NOMO-1 treated with DMSO at 0.1 percent for 48 hours (cell line): ENCODE results near the gene SKIDA1.
A peak's percentile ranks its signal among the peaks of the same experiment; 100 is the strongest.

Source experiments
- DNase-seq: peaks from one replicate; lab custom pipeline; 2025; ENCODE audit not compliant: unreplicated experiment; lab: John Stamatoyannopoulos, UW

SKIDA1 gene

DNA sequence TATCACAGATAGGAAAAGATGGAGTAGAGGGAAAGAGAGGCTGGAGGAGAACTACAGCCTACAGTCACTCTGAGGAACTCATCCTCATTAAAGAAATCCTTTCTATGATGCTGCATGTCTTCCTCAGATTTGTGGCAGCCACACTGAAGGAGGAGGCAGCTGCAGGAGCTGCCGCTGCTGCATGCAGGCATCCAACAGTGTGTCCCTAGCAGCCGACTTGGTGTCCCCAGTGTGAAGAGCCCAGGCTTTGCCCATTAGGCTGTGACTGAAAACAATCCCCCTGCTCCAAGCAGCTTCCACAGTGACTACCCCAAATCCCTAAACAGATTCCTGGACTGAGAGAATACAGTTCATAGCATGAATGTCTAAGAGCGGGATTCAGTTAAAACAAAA lies 23.1 kb downstream of the SKIDA1 start:
- no peak for DNase-seq

GRCh38 chr10:21501731-21502347 lies 23.6 kb downstream of the SKIDA1 start:
- DNase-seq: no peak

- no peak for DNase-seq
Measured at GRCh38 chr10:21501091-21501490, 24.4 kb downstream of the SKIDA1 start.

DNA sequence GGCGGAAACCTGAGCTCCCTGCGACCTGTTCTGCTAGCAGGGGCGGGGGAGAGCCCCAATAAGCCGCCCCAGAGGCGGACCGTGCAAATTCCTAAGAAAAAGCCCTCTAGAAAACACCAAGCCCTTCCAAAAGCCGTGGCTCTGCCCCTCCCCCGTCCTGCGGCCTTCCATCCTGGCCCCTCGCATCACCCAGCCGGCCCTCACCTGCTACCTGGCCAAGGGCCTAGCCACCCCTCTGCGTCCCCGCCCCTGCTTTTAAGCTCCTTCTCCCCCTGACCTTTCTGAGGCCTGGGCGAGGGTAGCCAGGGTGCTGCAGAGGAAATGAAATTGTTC lies 24.9 kb downstream of the SKIDA1 start:
- no peak for DNase-seq

DNA sequence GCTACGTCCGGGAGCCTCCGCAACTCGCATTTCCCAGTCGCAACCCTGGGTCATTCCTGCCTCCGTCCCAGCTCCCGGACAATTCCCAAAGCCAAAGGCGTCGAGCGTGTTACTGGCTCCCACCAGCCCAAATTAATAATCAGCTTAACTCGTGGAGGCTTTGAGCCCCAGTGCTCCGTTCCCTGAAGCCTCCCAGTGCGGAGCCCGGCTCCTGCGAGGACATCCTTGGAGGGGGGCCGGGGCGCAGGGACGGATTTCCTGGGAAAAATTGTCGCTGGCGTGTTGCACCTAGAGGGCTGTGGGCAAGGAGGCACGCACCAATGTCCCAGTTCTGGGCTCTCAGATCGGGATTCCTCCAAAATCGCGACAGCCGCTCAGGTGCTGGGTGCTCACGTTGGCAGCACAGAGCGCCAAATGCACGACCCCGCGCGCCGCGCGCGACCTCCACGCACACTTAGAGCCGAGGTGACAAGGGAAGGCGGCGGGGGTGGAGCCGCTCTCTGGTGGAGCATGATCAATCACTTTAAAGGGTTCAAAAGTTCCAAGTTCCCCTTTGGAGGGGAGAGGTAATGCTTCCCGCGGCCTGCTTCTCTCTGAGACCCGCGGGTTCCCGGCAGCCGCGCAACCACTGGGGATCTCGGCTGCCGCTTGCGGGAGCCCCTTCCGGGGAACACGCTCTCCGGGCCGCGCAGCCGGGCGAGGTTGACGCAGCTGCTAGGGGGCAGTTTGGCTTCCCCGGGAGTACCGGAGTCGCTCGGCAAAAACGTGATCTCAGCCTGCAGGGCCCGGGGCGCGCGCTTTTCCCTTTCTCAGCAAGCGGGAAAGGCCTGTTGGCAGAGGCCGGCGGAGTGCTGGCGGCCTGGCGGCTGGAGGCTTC lies 25.5 kb downstream of the SKIDA1 start:
- DNase-seq: no peak

DNA sequence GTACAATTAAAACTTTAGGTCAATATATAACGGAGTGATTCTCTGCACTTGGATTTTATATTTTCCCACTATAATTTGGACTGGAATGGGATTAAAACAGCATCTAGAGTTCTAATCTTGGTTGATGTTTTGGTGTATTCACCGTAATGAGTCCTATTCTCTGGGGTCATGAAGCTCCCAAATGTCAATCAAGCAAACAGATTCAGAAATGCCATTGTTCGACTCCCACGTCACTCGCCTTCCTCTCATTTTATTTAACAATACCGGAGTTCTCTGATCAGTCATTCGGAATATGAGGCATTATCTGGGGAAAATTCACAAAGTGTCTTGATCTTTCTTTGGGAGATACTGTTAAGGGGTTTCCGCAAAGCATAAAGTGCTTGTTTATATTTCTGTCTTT lies 26.5 kb downstream of the SKIDA1 start:
- no peak for DNase-seq

DNA sequence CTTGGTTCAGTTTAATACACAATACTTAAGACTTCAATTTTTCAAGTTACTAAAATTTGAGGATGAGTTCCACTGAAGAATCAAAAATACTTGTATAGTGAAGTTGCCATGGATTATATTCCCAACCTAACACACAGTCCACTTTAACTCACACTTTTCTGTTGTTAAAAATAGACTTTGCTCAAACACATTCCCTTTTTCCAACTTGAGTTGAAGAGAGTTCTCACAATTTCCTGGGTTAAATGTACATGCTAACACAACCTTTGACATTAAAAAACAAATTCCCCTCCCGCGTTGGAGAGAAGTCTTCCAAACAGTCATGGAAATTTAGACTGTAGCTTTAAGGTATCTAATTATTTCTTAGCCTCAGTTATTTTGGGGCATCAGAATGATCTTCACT lies 27.1 kb downstream of the SKIDA1 start:
- no peak for DNase-seq

DNA sequence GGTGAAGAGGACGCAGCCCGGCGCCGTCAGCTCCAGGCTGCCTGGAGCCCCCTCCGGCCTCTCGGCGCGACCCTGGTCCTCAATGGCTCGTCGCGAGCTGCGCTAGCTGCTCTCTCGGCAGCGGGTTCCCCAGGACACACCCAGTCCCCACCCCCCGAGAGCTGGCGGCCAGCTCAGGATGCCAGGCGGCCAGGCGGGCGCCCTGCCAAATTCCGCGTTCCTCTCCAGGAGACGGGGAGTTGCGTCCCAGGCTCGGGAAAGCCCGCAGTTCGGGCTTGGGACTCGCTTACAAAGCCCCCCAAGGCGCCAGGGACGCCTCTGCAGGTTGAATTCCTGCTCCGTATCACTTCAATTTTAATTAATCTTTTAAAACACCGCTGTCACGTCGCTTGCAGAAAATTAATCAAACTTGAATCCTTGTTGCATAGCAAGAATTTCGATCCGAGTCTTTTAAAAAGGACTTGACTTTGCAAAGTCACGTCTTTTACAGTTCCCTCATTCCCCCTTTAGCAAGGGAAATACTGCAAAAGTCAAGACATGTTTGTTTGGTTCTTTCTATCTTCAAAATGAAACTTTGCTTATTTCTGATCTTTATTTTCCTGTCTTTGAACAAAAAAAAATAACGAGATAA lies 28.2 kb downstream of the SKIDA1 start:
- no peak for DNase-seq

DNA sequence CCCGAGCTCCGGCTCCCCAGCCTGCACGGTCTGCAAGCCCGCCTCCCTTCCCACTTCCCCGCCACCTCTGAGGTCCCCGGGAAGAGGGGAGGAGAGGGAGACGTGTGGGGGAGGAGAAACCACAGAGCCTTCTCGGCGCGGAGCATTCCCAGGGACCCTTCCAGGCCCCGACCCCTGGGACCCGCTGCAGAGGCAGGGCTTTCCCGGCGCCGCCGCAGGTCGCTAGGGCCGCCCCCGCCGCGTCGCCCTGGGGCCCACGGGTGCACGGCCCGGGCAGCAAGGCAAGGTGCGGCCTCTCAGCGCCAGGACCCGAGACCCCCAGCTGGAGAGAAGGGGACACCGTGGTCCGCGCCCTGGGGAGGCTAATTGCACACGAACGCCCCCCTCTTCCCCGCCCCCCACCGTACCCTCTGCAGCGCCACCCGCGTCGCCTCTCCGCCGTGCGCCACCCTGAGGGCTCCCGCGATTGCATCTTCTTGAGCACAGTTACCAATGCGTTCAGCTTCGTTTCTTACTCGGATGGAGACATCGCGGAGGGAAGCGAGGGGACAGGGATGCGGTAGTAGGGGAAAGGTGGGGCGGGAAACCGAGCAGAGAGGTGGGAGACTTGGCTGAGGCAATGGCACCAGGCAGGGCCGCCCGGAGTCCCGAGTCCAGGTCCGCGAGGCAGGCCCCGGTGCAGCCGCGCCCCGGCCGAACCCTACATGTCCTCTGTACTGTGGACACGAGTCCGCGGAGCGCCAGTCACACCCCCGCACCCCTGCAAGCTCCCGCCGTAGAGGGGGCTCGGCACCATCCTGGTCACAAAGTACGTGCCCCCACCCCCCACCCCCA lies 28.9 kb downstream of the SKIDA1 start:
- DNase-seq: no peak

- peak; percentile 95 for DNase-seq
Measured at GRCh38 chr10:21495752-21496342, 29.6 kb downstream of the SKIDA1 start.

DNA sequence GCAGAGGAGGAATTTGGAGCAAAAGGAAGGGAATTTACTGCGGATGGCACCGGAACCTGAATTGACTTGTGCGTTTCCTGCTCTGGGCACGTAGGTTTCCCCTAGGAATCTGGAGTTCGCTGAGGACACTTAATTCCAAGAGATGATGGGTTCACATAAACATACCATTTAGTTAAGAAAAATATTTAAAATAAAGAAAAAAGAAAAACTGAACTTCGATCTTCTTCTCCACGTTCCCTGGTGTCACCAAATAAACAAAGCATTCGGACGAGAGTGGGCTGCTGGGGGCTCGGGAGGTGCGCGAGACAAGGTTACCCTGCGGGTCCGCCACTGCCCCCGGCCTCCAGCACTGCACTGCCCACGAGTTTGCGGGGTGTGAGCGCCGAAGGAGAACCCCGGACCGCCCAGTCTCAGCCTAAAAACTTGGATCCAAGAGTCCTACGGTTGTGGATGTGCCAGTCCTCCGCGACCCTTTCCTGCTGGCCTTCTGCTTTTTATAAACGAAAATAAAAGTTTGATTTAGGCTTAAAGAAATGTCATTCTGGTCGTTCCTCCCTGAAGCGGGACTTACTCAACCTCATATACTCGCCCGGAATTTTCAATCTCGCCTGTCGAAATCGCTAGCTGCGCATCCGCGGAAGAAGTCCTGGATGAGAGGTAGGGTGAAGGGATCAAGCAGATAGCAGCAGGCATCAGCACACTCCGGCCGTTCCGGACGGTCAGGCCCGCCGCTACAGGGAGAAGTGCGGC lies 30.3 kb downstream of the SKIDA1 start:
- DNase-seq: no peak

DNA sequence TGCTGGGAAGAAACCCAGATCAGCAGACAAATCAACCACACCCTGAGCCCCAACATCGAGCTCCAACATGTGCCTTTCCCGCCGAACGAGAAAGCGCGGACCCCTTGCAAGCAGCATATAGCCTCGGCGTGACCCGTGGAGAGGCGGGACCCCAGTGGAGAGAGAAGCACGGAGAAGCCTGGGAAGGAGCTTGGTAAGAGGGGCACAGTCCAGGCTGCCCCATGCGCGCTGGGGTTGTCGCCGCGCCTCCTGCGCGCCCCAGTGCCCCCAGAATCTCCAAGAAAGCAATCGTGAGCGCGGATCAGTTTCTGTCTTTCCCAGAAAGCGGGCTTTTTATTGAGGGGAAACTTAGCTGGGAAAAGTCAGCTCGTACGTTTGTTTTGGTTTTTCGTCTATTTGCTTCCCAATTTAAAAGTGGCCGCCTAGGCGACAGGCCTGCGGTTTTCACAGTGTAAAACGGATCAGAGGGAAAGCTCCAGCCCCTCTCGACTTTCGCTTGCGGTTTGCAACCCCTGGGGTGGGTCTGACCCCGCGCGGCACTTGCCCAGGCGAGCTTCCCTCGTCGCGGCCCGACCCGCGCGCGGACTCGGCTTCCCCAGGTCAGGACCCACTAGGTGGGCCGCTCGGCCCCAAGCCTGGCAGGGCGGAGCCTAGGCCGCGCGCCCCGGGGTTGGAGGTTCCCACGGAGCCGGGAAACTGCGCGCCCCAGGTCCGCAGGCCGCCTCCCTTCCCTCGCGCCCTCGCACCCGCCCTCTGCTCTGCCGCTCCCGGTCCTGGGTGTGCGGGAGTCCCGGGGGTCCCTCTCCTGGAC lies 31.1 kb downstream of the SKIDA1 start:
- no peak for DNase-seq

DNA sequence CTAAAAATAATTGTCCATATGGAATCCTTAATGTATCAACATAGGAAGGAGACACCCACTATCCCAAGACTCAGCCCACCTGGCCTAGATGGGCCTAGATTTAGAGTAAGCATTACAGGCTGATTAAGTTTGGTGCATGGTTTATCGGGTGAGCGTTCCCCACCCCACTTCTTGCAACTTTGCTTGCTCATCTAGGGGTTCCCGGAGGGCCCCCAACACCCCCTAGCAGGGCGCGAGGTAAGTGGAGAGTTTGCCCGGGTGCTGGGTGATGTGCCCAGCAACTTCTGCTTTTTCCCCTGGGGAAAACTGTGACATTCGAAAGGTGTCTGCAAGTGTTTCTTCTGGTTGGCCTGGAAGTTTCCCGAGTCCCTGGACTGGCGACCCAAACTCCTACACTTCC lies 31.7 kb downstream of the SKIDA1 start:
- no peak for DNase-seq

DNA sequence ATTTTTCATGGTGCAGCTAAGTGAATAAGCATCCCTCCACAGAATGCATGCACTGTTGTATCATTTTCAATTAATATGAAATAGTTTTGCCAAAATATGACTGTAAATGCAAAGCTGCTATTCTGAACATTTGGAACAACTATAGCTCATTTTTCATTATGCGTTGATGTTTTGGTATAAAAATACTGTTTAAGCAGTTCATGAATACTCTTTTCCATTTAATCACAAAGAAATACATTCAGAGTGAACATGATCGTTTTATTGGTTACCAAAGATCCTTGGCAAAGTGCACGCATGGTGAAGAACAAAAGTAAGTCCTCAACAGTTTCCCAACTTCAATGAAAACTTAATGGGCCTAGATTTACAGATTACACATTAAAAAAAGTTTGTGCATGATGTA lies 33.1 kb downstream of the SKIDA1 start:
- DNase-seq: no peak

GRCh38 chr10:21490711-21491105 lies 34.8 kb downstream of the SKIDA1 start:
- no peak for DNase-seq

GRCh38 chr10:21490028-21490710 lies 35.3 kb downstream of the SKIDA1 start:
- no peak for DNase-seq

GRCh38 chr10:21488957-21489446 lies 36.5 kb downstream of the SKIDA1 start:
- no peak for DNase-seq

- no peak for DNase-seq
Measured at GRCh38 chr10:21488246-21488956, 37.1 kb downstream of the SKIDA1 start.
